ENCODE results near the gene ANKLE2.
"Not testable (repeated sequence)": the region's sequence is repeated elsewhere in the genome, so short reads cannot be mapped to it uniquely, and the experiment has no call there.

ANKLE2 gene

DNA sequence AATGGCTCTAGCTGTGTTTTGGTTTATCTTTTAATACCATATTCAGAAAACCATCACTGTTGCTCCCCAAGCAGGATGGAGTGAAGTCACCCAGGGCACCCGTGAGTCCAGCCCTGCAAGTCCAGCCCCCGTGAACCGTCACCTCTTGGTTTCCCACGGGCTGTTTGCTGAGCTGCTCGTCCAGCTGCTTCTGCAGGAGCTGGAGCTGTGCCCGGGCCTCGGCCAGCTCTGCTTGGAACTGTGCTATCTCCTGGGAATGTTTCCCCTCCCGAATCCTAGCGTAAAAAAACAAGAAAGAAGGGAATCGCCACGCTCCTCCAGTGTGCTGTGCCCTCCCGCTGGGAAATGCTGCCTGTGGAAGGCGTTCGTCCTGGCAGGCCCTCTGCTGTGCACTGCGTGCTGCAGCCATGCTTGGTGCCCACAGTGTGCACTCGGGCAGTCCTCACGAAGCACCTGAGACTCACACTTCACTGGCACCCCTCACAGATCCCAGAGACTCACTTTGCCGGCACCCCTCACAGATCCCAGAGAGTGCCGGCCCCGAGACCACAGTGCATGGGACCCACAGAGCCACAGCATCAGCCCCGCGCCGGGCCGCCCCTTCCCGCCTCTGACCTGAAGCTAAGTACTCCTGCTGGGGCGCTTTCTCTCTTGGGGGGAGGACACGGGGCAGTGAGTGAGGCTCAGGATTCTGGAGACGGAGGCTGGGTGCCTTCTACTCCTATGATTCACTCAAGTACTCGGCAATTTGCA lies 15.4 kb upstream of the ANKLE2 start:
- no peak for DNase-seq (ENCODE audit: low read depth)

GRCh38 chr12:132776230-132776625 lies 14.6 kb upstream of the ANKLE2 start:
- not testable (repeated sequence) for DNase-seq (ENCODE audit: low read depth)

DNA sequence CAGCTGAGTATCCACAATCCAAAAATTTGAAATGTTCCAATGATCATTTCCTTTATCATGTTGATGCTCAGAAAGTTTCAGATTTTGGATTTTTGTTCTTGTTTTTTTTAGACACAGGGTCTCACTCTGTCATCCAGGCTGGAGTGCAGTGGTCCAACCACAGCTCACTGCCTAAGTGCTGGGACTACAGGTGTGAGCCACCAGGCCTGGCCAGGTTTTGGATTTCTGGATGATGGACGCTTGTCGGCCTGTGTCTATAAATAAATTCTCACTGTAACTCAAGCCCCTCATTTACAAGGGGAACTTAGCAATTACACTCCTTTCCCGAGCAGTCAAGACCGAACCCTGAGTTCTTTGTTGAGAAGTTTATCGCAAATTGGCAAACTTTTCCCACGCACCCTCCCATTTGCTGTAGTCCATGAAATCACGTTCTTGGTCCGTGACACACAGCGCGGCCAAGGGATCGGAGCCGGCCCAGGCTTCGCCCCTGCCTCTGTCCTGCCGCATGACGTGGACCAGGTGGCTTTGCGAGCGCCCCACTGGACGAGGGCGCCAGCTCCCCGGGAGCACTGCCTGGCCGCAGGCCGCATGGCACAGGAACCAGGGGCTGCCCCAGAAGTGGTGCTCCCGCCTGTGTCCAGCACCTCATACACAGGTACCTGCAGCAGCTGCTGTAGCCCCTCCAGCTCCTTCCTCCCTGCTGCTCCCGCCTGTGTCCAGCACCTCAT lies 14.0 kb upstream of the ANKLE2 start:
- no peak for DNase-seq (ENCODE audit: low read depth)

DNA sequence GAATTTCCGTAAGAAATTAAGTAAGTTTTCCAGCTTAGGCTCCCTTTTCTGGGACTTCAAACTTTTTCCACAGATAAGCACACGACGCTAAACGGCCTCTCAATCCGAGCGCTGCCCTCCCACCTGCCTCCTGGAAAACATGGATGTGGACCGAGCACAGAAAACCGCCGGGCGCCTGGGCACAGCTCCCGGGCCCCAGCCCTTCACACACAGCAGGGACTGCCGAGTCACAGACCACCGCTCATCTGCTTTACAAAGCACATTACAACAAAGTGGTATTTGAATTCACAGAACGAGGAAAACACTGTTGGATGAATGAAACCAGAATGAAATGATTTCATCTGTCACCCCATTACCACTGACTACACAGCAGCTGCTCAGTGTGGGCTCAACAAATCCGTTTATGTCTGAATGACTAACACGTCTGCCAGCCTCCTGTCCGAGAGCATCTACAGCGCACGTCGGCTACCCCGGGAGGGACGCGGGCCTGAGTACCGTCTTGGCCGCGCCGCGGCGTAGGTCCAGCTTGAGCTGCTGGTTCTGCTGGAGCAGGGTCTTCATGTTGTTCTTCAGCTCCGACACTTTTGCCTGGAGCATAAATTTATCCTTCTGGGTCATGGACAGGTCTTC lies 13.1 kb upstream of the ANKLE2 start:
- no peak for DNase-seq (ENCODE audit: low read depth)

DNA sequence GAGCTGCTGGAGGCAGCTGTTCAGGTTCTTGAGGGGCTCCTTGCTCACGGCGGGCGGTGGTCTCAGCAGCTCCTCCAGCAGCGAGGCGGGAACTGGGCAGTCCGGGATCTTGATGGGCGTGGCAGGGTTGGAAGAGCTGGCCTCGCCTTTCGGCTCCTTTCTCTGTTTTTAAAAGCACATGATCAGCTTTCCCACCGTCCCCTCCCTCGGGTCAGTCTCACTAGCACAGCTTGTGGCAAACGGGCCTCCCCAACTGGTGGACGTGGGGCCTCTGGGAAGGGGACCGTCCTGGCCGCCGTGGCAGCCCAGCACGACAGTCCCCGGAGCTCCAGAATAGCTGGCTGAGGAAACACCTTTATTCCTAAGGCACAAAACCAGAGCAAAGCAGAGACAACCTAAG lies 12.5 kb upstream of the ANKLE2 start:
- DNase-seq (ENCODE audit: low read depth): no peak

GRCh38 chr12:132773077-132773955 lies 11.7 kb upstream of the ANKLE2 start:
- DNase-seq (ENCODE audit: low read depth): no peak

- DNase-seq (ENCODE audit: low read depth): no peak
These were observed 11.0 kb upstream of the ANKLE2 start for GRCh38 chr12:132772606-132773005.

DNA sequence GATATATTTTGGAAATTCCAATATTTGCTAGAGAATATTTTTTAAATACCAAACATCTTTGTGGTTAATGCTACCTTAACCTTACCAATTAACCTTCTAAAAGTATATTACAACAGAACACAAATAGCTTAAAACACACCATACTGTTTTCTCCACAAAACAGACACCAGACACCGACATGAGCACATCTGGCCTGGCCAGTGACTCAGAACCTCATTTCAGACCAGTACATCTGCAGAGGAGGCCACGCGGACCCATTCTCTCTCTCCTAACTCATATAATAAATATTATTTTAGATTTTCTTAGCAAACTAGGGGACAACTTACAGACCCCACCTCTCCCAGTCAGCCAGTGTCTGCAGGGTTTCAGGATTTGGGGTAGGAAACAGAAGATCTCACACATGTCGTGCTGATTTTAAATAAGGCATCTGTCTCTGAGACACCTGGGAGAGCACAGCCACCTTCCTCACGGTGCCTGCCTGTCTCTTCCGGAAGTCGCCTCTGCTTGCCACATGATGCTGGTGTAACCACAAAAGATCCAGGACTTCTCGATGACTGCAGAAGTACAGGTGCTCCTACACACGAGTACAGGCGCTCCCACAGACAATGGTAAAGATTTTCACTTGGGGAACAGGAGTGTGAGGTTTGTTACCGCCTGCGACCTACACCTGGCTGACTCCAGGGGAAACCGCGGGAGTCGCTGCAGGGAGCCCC lies 9.7 kb upstream of the ANKLE2 start:
- DNase-seq (ENCODE audit: low read depth): no peak

GRCh38 chr12:132766380-132767085 lies 4.9 kb upstream of the ANKLE2 start:
- DNase-seq (ENCODE audit: low read depth): no peak

GRCh38 chr12:132765361-132765760 lies 3.7 kb upstream of the ANKLE2 start:
- no peak for DNase-seq (ENCODE audit: low read depth)

DNA sequence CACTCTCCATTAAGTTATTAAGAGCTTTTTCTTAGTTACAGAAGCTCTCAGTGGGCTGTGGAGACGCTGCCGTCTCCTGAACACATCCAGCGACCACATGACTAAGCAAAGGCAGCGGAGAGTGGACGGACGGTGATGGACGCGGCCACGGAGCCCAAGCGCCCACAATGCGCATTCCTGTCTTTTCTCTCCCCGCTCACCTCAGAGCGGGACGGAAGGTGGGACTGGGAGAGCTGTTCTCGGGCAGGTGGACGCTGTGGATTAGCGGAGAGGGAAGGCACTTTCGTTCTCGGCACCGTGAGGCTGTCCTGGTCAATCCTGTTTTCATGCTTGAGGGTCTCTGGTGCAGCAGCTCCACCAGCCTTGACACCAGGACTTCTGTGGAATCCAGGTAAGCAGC lies 2.6 kb upstream of the ANKLE2 start:
- DNase-seq (ENCODE audit: low read depth): no peak

DNA sequence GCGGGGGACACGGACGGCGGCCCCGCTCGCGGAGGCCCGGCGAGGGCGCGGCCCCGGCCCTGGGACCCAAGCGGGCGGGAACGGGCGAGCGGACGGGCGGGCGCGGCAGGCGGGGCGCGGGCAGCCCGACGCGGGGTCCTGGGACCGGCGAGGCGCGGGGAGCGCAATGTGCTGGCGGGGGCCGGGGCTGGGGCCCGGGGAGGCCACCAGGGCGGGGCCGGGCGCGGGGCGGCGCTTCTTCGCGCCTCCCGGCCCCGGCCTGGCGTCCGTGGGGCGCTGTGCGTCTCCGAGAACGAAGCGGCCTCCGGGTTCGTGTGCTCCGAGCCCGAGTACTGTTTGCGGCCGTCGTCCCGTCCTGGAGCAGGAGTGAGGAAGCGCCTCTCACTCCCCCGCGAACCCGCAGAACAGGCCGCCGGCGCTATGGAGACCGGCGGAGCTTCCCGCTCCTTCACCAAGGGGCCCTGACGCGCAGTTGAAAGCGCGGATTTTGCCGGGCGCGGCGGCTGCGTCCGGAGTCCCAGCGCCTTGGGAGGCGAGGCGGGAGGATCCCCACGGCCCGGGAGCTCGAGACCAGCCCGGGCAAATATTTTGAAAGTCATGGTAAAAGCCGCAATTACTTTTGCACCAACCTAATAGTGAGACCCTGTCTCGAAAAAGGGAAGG lies 420 bp upstream of the ANKLE2 start:
- DNase-seq (ENCODE audit: low read depth): no peak

GRCh38 chr12:132759359-132759758 lies 2.3 kb downstream of the ANKLE2 start:
- no peak for DNase-seq (ENCODE audit: low read depth)

DNA sequence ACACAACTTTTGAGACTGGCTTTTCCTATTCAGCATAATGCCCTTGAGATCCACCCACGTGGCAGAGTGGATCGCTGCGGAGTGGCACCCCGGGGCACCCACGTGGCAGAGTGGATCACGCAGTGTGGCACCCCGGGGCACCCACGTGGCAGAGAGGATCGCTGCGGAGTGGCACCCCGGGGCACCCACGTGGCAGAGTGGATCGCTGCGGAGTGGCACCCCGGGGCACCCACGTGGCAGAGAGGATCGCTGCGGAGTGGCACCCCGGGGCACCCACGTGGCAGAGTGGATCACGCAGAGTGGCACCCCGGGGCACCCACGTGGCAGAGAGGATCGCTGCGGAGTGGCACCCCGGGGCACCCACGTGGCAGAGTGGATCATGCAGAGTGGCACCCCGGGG lies 2.8 kb downstream of the ANKLE2 start:
- DNase-seq (ENCODE audit: low read depth): not testable (repeated sequence)

- no peak for DNase-seq (ENCODE audit: low read depth)
These were observed 7.3 kb downstream of the ANKLE2 start for GRCh38 chr12:132754160-132754932.

GRCh38 chr12:132753670-132754069 lies 8.0 kb downstream of the ANKLE2 start:
- not testable (repeated sequence) for DNase-seq (ENCODE audit: low read depth)

- DNase-seq (ENCODE audit: low read depth): no peak
These were observed 13.3 kb downstream of the ANKLE2 start for GRCh38 chr12:132748319-132748718.

DNA sequence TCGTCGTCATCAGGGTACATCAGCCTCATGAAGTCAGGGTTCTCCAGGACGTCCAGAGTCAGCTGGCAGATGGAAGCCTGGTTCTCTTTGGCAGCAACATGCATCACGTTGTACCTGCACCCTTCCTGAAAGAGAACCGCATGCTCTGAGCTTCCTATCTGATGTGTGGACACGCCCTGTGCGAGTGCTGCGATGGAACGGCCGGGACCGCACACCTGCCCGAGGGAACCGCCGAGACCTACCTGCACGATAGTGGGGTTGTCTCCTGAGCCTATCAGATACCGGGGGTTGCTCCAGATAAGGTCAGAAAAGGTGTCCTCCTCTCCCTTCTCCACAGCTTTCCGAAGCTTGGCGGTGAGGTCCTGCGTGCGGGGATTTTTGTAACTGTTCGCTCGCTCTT lies 13.7 kb downstream of the ANKLE2 start:
- DNase-seq (ENCODE audit: low read depth): no peak

DNA sequence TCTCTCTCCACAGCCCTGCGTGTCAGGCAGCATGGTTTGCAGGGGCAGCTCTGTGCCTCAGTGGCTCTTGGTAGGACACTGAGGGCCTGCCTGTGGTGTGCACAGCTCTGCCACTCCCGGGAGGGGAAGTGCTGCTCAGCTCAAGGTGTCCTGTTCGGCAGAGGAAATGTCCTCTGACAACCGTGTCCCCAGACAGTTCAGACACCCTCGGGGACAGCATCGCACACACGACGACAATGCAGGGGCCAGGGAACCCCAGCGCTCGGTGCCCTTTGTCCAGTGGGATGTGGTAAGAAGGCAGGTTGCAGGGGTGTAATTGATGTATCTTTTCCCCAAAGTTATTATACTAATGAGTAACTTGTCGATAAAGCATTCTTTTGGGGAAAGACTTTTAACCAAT lies 14.2 kb downstream of the ANKLE2 start:
- no peak for DNase-seq (ENCODE audit: low read depth)

DNA sequence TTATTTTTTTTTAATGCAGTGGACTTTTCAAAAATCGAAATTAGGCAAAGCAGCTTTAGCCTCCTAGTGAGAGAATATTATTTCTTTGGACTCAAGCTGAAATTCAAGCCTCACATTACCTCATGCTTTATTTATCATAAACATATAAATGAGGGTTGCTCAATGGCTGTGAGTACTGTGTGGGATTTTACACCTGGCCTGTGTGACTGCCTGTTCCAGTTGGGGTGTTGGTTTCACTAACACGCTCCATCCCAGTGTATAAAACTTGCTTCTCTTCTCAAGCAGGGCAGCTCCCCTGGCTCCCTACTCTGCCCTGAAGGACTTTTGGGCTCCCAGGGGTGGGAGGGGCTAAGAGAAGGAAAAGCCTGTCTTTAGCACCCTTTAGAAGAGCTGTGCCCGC lies 15.0 kb downstream of the ANKLE2 start:
- DNase-seq (ENCODE audit: low read depth): no peak

Measured in HS-27A (cell line).